Activated CD4-positive, CD25-positive, alpha-beta regulatory T cell treated with anti-CD3 and anti-CD28 coated beads, Interleukin-2, amount 50 U/mL, for 16 hours (primary cell): ENCODE data around the gene SWI5.

Source experiments
- DNase-seq: peaks from one replicate; pipeline ENCODE4 v3.0.0-alpha.2; 2020; ENCODE audit warnings: low read depth, low spot score

The SWI5 gene

DNA sequence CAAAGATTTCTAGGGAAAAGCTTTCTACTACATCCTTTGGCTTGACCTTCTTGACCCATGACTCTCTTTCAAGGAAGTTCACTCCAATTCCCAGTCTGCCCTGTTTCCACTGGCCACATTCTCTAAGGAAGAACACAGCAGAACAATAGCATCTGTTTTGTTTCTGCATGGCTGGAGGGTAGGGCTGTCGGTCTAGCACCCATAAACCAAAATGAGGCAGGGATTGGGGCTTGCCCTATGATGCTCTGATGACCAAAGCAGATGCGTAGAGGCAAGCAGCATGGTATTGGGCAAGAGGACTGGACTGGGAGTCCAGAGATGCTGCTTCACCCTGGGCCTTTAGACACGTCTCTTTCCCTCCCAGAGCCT lies 24.4 kb upstream of the SWI5 start:
- no peak for DNase-seq

GRCh38 chr9:128252317-128253139 lies 23.5 kb upstream of the SWI5 start:
- no peak for DNase-seq

DNA sequence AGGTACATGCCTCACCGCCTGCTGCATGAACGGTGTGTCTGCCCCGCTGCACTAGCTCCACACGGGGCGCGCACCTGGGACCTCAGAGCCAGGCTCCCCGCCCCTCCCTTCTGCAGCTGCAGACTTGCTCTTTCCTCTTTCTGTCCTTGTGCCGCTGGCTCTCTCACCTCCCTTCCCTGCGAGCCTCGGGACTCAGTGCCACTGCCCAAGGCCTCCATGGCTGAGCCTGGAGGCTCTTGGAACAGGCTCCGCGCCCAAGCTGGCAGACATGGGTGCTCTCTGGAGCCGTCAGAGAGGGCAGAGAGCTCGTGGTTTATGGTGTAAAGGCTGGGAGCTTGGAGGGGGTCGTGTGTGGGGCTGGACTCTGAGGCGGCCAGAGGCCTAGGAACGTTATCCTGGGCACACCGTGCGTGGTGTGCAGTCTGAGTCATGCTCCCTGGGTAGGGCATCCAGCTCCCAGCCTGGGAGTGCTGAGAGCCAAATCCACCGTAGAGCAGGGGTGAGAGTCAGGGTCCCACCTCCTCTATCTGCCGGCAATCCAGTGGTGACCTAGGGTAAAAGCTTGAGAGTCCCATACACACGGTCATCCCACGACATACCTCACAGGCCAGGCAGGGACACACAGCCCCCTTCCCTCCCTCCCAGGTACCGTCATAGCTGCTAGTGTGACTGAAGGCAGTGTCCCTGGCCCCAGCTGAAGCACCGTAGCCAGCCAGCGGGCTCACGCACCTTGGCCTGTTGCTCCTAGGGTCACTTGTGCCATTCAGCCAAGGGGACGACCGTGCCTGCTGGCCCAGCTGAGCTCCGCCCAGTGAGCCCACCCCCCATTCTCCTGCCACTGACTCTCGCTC lies 22.7 kb upstream of the SWI5 start:
- no peak for DNase-seq

GRCh38 chr9:128253991-128254346 lies 22.1 kb upstream of the SWI5 start:
- DNase-seq: no peak

DNA sequence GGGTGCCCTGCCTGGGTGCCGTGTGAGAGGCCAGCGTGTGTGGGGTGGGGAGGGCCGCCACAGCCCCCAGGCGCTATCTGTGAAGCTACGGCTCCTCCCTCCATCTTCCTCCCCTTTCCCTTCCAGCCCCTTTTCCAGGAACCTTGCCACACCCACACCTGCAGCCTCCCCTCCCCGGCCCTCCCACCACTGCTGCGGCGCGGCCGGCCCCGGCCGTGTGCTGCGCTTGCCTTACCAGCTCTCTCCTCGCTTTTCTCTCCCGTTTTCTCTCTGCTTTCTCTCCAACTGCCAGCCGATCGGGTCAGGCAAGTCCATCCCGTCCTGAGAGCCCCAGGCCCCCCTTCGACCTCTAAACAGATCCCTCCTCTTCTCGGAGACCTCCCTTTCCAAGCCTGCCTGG lies 21.7 kb upstream of the SWI5 start:
- DNase-seq: no peak

DNA sequence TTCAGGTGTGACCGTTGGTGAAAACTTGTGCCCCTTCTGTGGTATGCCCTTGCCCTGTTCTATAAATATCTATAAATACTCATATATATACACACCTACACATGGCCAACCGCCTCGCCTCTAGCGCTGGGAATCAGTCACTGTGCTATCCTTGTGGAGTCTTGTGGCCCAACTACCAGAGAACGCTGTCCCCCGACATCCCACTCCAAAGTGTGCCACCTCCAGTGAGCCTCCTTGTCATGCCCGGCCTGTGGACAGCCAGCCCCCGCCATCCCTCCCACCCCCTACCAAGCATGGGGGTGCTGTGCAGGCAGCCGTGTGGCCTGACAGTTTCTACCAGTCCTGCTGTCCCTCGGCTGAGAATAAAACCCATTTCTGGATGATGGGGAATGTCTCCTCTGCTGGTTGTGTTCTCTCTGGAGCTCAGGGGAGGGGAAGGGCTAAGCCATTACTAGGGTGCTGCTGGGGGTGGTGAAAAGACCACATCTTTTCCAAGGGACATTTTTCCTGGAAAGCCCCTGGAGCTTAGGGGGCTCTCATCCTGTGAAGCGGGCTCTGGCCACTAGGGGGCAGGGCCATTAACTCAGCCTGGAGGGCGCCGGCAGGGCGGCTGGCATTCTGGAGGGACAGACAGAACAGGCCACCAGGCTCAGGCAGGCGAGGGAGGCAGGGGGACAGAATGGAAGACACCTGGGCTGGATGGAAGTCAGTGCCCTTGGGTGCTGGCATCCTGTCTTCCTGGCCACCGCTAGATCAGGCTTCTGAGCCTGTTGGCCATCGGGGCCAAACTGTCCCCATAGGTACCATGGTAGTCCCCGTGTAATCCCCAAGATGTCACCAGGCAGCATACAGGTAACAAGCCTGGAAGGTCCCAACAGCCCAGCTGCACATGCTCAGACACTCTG lies 21.0 kb upstream of the SWI5 start:
- DNase-seq: peak; percentile 36

DNA sequence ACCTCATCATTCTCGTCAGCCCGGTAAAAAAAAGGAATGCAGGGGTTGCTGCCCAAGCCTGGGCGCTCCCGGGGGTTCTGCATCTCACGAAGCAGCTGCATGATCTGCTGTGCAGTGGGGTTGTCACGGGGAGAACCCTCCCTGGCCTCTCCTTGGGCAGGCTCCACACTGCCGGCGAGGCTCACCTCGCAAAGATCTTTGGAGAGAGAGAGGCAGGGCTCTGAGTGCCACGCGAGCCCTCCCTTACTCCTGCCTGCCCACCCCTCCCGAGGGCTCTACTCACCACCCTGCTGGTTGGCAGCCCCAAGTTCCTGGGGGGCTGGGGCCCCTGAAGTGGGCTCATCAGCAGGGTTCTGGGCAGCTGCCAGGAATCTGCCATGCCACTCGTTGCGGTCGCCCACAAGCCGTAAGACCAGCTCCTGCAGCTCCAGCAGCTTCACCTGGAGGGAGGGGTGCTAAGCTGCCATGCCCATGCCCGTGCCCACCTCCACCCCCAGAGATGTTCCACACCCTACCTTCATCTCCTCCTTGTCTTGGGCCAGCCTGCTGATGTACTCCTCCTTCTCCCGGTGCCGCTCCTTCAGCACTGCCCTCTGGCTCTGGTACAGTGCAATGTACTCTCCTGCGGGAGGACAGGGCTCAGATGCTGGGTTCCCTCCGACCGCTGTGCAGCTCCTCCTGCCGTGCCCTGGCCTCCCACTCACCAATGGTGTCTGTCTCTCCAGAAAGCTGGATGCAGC lies 18.8 kb upstream of the SWI5 start:
- no peak for DNase-seq

DNA sequence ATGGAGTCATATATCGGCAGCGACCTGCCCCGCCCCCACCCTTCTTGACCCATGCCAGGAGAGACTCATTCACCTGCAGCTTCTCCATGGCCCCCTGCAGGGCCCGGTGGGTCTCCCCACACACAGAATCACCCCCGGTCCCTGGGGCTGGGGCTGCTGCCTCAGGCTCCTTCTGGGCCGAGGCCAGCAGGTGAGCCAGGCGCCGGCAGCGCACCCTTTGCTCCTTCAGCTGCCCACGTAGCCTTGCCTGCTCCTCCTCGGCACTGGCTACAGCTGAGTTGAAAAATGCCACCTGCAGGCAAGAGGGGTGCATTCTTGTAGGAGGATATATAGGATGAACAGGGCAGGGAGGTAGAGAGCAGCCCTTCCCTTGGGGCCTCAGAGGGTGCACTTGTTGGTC lies 18.2 kb upstream of the SWI5 start:
- DNase-seq: no peak

DNA sequence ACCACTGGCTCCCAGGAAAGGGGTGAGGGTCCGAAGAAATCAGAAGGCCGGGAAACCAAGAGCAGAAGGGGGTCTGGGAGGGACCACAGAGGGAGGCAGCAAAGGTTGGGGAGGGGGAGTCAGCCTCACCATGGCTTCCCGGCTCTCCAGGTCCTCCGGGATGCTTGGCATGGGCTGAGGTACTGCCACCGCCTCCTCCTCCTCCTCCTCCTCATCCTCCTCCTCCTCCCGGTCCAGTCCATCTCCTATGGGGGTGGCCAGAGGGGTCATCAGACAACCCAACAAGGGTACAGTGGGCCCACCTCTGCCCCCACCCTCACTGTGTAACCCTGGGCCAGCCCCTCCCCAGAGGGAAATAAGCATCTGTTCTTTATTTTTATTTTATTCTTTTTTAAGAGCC lies 17.8 kb upstream of the SWI5 start:
- no peak for DNase-seq

GRCh38 chr9:128259156-128259555 lies 16.9 kb upstream of the SWI5 start:
- DNase-seq: no peak

DNA sequence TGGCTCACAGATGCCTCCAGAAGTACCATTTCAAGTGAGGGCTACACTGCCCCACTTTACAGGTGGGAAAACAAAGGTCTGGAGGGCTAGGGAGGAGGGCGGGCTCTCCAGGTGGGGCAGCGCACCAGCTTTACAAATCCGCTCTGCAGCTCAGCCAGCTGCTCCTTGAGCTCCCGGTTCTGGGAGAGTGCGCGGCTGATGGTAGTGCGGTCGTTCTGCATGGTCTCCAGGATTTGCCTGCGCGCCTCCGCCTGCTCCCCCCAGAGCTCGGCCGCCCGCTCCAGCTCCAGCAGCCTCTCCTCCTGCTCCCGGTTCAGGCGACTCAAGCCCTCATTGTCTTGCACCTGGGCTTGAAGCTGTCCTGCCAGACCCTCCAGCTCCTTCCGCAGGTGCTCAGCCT lies 15.7 kb upstream of the SWI5 start:
- no peak for DNase-seq

- DNase-seq: no peak
Observed at GRCh38 chr9:128262687-128263086, 13.4 kb upstream of the SWI5 start.

GRCh38 chr9:128265348-128265847 lies 10.7 kb upstream of the SWI5 start:
- DNase-seq: no peak

- DNase-seq: no peak
Observed at GRCh38 chr9:128266868-128267590, 9.0 kb upstream of the SWI5 start.

GRCh38 chr9:128271112-128271511 lies 5.0 kb upstream of the SWI5 start:
- DNase-seq: no peak

DNA sequence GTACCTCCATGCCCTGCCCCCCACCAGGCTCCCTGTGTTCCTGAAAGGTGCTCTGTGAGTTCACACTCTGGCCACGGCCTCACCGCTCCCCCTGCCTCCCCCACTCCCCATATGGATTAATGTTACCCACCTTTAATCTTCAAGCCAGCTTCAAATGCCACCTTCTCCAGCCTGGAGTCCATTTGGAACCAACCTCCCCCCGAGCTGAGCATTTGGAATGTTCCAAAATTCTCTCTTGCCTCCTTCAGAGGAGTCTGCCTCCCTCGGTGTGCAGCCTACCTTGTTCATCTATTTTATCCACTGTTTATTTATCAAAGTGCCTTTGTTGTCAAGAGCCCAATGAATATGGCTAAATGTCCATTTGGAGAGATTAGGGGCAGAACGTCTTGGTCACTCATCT lies 4.6 kb upstream of the SWI5 start:
- DNase-seq: no peak

GRCh38 chr9:128274245-128274644 lies 1.8 kb upstream of the SWI5 start:
- no peak for DNase-seq

- no peak for DNase-seq
Observed at GRCh38 chr9:128275198-128276007, 673 bp upstream of the SWI5 start, which contains the start of gene GOLGA2. Gene GOLGA2 (minus strand): TSS chr9:128276007. CDS start chr9:128275976, 31 bp downstream.

GRCh38 chr9:128276574-128277270 lies 646 bp downstream of the SWI5 start:
- DNase-seq: no peak
